A673 (cell line): Measurements from ENCODE around the gene SPTSSB. TPM values are rescaled to one million over a fixed set of nuclear protein-coding genes. Genes with fewer than 3 reads are reported as not detected.

Experiments used
- BruUV-seq: library from RNA; stranded (reverse); fragments of 400-500 nt; replicated peaks from 2 replicates; lab custom pipeline; 2021; lab: Mats Ljungman, UMichigan
- CTCF ChIA-PET: fragments of 300-600 bp; sonication (Branson Sonifier 250); formaldehyde crosslinking; loops from one replicate; lab custom pipeline; 2022; ENCODE audit warnings: antibody characterized with exemption; lab: Charles Lee
- POLR2A ChIA-PET: fragments of 300-600 bp; sonication (Branson Sonifier 250); formaldehyde crosslinking; loops from one replicate; lab custom pipeline; 2022; ENCODE audit warnings: antibody characterized with exemption; ENCODE audit not compliant: low non-redundant PET; lab: Charles Lee
- DNase-seq: peaks from one replicate; pipeline ENCODE4 v3.0.0-alpha.2; 2015; ENCODE audit warnings: low spot score
- H3K27ac ChIP-seq: fragments of 200-600 bp; sonication (generic); 2 replicates; pipeline ENCODE4 v1.5.1; 2016; ENCODE audit warnings: mixed run types, low read depth, mild to moderate bottlenecking, mixed read lengths, antibody characterized with exemption, low read length; ENCODE audit not compliant: poor library complexity, severe bottlenecking
- H3K27me3 ChIP-seq: fragments of 200-600 bp; sonication (generic); replicated peaks from 2 replicates; pipeline ENCODE4 v1.6.1; 2017; ENCODE audit warnings: mixed run types, low read depth, mild to moderate bottlenecking, mixed read lengths, antibody characterized with exemption, low read length; ENCODE audit not compliant: insufficient read depth, poor library complexity
- H3K36me3 ChIP-seq: fragments of 200-600 bp; sonication (generic); 2 replicates; pipeline ENCODE4 v1.6.1; 2016; ENCODE audit warnings: mixed run types, mild to moderate bottlenecking, mixed read lengths, antibody characterized with exemption, low read length; ENCODE audit not compliant: insufficient read depth, poor library complexity, severe bottlenecking
- H3K4me1 ChIP-seq: fragments of 200-600 bp; sonication (generic); 2 replicates; pipeline ENCODE4 v1.6.1; 2017; ENCODE audit warnings: mixed run types, mild to moderate bottlenecking, mixed read lengths, antibody characterized with exemption, low read length; ENCODE audit not compliant: insufficient read depth, poor library complexity, severe bottlenecking
- H3K4me3 ChIP-seq: fragments of 200-600 bp; sonication (generic); 2 replicates; pipeline ENCODE4 v1.5.1; 2016; ENCODE audit warnings: low read depth, mixed run types, mild to moderate bottlenecking, mixed read lengths, low read length; ENCODE audit not compliant: poor library complexity, severe bottlenecking
- H3K9me3 ChIP-seq: fragments of 200-600 bp; sonication (generic); 2 replicates; pipeline ENCODE4 v1.6.1; 2016; ENCODE audit warnings: mixed run types, low read depth, mild to moderate bottlenecking, mixed read lengths, antibody characterized with exemption, low read length; ENCODE audit not compliant: poor library complexity, severe bottlenecking
- CTCF ChIP-seq: fragments of 300-800, 200-600 bp; sonication (generic); conservative IDR thresholded peaks from 2 replicates; pipeline ENCODE4 v1.5.1; 2017; ENCODE audit warnings: low read depth, mild to moderate bottlenecking, antibody characterized with exemption, low read length, moderate library complexity, mixed read lengths
- EZH2 ChIP-seq: fragments of 200-600 bp; sonication (generic); IDR thresholded peaks from 2 replicates; pipeline ENCODE4 v1.6.1; 2017; ENCODE audit warnings: borderline replicate concordance, low read depth, mild to moderate bottlenecking, mixed read lengths, antibody characterized with exemption, low read length; ENCODE audit not compliant: poor library complexity, severe bottlenecking
- intact Hi-C: fragments of 100-400 bp; cut with micrococcal nuclease; formaldehyde crosslinking; loops from one replicate; pipeline ENCODE4 v1.10.0; 2022; ENCODE audit not compliant: unreplicated experiment
- total RNA-seq: library from RNA; stranded (reverse); gene quantifications from 2 replicates; pipeline ENCODE4 v1.2.3, GENCODE V29; 2021

Gene SPTSSB
- total RNA-seq, 1 experiment from 2014 or later: not detected

- TF ChIP-seq EZH2 (no peak), CTCF (no peak)
- H3K4me1 ChIP-seq: no peaks in the 10 kb centered on the region
- DNase-seq: peak; percentile 71
- intact Hi-C loops: no loop called here
- H3K9me3 ChIP-seq: no peaks in the 10 kb centered on the region
- H3K36me3 ChIP-seq: no peaks in the 10 kb centered on the region
- H3K27ac ChIP-seq: no peak overlapping the region
- H3K27me3 ChIP-seq: no peaks in the 10 kb centered on the region
- H3K4me3 ChIP-seq: no peak overlapping the region
- CTCF ChIA-PET: no interaction called here
- no TSS peak for BruUV-seq
- POLR2A ChIA-PET: no interaction called here
Measured at GRCh38 chr3:161349529-161350312, 21.6 kb downstream of the SPTSSB start.

- Histone ChIP-seq H3K36me3 (no peaks in the 10 kb centered on the region), H3K27me3 (no peaks in the 10 kb centered on the region), H3K27ac (no peak overlapping the region), H3K4me1 (no peaks in the 10 kb centered on the region), H3K9me3 (no peaks in the 10 kb centered on the region), H3K4me3 (no peak overlapping the region)
- CTCF ChIA-PET: no interaction called here
- POLR2A ChIA-PET: no interaction called here
- TF ChIP-seq EZH2 (no peak), CTCF (no peak)
- DNase-seq: peak; percentile 24
- intact Hi-C loops: no loop called here
- BruUV-seq: no TSS peak
Measured at GRCh38 chr3:161348796-161349400, 22.4 kb downstream of the SPTSSB start.

- Histone ChIP-seq H3K4me1 (no peaks in the 10 kb centered on the region), H3K9me3 (no peaks in the 10 kb centered on the region), H3K27ac (no peak overlapping the region), H3K27me3 (no peaks in the 10 kb centered on the region), H3K4me3 (no peak overlapping the region), H3K36me3 (no peaks in the 10 kb centered on the region)
- ChIA-PET CTCF (no interaction called here), POLR2A (no interaction called here)
- peak; percentile 9 for DNase-seq
- BruUV-seq: no TSS peak
- TF ChIP-seq CTCF: no peak
- TF ChIP-seq EZH2: no peak
- intact Hi-C loops: no loop called here
Measured at GRCh38 chr3:161347726-161348125, 23.6 kb downstream of the SPTSSB start.
